ENCODE data around the gene ANKS3. TPM values are rescaled to one million over a fixed set of nuclear protein-coding genes. Genes with fewer than 3 reads are reported as not detected.

Gene ANKS3
- total RNA-seq, 1 experiment from 2014 or later: 10.0 TPM

DNA sequence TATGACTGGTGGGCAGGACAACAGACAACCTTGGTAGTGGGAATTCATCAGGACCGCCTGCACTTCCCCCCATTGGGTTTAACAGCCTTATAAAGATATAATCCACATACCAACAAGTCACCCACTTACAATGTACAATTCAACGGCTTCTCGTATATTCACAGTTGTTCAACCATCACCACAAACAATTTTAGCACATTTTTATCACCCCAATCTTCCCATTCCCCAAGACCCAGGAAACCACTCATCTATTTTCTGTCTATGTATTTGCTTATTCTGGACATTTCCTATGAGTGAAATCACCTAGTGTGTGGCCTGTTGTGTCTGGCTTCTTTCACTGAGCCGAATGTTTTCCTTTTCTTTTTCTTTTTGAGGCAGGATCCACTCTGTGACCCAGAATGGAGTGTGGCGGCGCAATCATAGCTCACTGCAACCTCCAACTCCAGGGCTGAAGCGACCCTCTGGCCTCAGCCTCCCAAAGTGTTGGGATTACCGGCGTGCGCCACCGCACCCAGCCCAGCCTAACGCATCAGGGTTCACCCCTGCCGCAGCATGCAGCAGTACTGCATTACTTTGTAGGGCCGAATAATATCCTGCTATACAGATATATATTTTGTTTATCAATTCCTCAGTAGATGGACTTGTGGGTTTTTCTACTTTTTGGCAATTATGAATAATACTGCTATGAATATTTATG, 10.9 kb downstream of the ANKS3 start:
- Histone ChIP-seq H3K36me3 (peaks cover 2% of the 10 kb centered on the region; the same call in 1 of the 2 replicates), H3K27me3 (no peaks in the 10 kb centered on the region), H3K27ac (no peak overlapping the region)

DNA sequence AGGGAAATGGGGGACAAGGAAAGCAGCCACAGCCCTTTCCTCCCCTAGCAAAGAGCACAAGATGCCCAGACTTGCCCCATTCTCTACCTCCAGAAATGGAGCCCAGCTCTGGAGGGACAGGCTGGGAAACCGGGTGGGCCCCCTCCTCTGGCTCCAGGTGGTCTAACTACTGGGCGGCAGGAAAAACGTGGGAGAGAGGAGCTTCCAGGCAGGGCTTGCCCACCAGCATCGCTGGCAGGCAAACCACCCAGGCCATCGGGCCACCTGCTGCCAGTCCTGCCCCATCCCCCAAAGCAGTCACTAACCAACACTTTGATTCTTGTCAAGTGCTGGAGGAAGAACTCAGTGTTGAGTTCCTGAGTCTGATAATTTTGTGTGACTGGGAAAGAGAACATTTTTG, 15.6 kb downstream of the ANKS3 start:
- no peaks in the 10 kb centered on the region for H3K9me3 ChIP-seq (replicated peaks)
- H3K4me1 ChIP-seq: peaks cover 10% of the 10 kb centered on the region

More for the DNA sequence above, 10.9 kb downstream of the ANKS3 start:
- no peak for DNase-seq
- no peak overlapping the region for H3K4me3 ChIP-seq
- H3K9me3 ChIP-seq (replicated peaks): no peaks in the 10 kb centered on the region
- no peaks in the 10 kb centered on the region for H3K4me1 ChIP-seq

DNA sequence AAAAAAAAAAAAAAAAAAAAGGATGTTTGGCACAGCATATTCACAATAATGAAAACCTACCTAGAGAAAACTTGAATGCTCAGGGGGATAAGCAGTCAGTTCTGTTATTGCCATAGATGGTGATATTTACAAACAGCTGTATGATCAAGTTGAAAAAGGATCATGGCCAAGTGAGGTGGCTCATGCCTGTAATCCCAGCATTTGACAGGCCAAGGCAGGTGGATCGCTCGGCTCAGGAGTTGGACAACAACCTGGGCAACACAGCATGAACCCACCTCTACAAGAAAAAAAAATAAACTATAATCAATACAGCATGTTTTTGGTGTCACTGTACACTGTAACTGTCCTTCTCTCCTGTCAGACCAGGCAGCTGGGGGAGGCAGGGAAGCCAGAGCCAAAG, 19.1 kb downstream of the ANKS3 start:
- Histone ChIP-seq H3K36me3 (peaks cover 5% of the 10 kb centered on the region; the same call in 1 of the 2 replicates), H3K27me3 (no peaks in the 10 kb centered on the region), H3K4me1 (peaks cover 10% of the 10 kb centered on the region), H3K4me3 (no peak overlapping the region), H3K9me3 (replicated peaks) (no peaks in the 10 kb centered on the region), H3K27ac (peak overlapping the region; percentile 68)
- DNase-seq: peak; percentile 60 to 81

More for the DNA sequence above, 15.6 kb downstream of the ANKS3 start:
- no peaks in the 10 kb centered on the region for H3K27me3 ChIP-seq
- H3K27ac ChIP-seq: no peak overlapping the region
- DNase-seq: no peak
- no peak overlapping the region for H3K4me3 ChIP-seq
- peaks cover 5% of the 10 kb centered on the region; the same call in 1 of the 2 replicates for H3K36me3 ChIP-seq

DNA sequence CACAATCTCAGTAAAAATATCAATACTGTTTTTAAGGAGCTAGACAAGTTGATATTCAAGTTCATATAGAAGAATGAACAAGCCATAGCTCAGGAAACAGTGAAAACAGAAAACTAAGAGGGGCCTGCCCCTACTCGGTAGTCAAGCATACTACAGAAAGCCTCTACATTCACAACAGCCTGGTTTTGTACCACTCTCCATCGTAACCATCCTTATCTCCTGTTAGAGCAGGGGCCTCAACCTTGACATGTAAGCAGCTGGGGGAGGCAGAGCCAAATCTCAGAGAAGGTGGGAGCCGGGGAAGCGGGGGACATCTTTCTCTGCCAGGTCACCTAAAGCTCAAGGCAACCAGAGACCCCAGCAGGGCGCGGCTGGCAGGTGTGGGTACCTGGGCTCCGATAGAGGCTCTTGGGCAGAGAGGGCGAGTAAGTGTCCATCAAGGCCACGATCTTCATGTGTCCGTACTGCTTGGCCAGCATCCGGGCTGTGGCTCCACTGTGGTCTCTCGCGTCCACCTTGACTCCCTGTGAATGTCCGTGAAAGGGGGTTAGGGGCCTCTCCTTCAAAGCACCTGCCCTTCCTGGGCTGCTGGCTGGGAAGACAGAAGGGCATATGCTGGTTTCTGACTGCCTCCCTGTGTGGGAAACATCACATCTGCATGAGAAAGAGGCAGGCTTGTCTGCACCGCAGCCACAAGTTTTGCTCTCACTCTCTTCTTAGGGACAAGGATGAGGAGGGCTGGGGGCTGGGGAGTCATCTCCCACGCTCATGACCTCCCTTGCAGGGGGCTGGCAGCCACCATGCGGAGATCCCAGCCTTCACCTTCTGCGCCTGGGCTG, 20.2 kb downstream of the ANKS3 start:
- H3K4me3 ChIP-seq: no peak overlapping the region
- DNase-seq: no peak
- peaks cover 10% of the 10 kb centered on the region for H3K4me1 ChIP-seq
- no peaks in the 10 kb centered on the region for H3K27me3 ChIP-seq
- H3K9me3 ChIP-seq (replicated peaks): no peaks in the 10 kb centered on the region
- H3K36me3 ChIP-seq: peaks cover 5% of the 10 kb centered on the region; the same call in 1 of the 2 replicates
- H3K27ac ChIP-seq: no peak overlapping the region; the same call in 1 of the 2 replicates

DNA sequence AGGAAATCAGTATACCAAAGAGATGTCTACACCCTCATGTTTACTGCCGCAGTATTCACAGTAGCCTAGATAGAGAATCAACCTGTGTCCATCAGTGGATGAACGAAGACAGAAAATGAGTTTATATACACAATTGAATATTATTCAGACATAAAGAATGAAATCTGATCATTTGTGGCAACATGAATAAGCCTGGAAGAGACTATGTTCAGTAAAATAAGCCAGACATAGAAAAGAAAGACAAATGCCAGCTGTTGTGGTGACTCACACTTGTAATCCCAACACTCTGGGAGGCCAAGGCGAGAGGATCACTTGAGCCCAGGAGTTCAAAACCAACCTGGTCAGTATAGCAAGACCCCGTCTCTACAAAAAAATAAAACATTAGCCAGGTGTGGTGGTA, 24.6 kb downstream of the ANKS3 start:
- peak in 1 of 2 experiments; percentile 23 for DNase-seq
- no peaks in the 10 kb centered on the region for H3K27me3 ChIP-seq
- peaks cover 7% of the 10 kb centered on the region; the same call in 1 of the 2 replicates for H3K36me3 ChIP-seq
- peaks cover 2% of the 10 kb centered on the region; the same call in 1 of the 2 replicates for H3K4me1 ChIP-seq
- H3K4me3 ChIP-seq: no peak overlapping the region
- no peaks in the 10 kb centered on the region for H3K9me3 ChIP-seq (replicated peaks)
- H3K27ac ChIP-seq: no peak overlapping the region

DNA sequence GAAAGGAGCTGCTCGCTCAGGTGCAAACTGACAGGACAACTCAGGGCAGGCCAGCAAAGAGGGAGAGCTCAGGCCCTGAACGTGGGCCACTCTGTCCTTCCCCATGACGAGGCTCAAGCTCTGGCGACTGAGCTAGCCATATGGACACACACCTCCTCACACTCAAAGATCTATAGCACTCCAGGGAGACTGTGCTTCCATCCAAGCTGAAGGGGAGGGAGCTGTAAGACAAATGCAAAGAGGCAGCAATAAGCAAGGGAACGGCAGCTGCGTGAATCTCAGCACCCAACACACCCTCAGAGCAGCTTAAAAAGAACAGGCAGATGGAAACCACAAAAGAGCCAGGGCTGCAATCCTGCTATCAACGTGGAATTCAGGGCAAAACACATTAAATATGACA, 27.2 kb downstream of the ANKS3 start:
- 0 out of 2 replicates have a peak, but pooled peaks cover 2% of the 10 kb centered on the region for H3K36me3 ChIP-seq
- H3K9me3 ChIP-seq (replicated peaks): no peaks in the 10 kb centered on the region
- DNase-seq: no peak
- no peaks in the 10 kb centered on the region for H3K27me3 ChIP-seq
- no peak overlapping the region for H3K4me3 ChIP-seq
- no peaks in the 10 kb centered on the region for H3K4me1 ChIP-seq
- H3K27ac ChIP-seq: no peak overlapping the region

DNA sequence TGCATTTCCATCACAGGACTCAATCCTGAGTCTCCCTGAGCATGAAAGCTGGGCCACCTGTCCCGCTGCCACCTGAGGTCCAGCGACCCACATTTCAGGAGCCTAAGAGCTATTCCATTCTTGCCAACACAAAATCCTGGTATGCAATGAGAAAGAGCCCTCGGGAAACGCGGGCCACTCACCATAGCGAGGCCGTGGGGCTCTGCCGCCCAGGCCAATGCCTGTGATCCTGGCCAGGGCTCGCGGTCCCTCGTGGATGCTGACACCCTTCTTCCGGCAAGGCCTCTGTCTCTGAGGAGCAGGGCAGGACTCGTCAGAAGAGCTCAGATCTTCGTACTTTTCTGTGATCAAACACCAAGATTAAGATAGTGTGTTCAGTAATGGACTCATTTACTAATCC, 29.2 kb downstream of the ANKS3 start:
- 0 out of 2 replicates have a peak, but pooled peaks cover 2% of the 10 kb centered on the region for H3K36me3 ChIP-seq
- no peak overlapping the region for H3K4me3 ChIP-seq
- no peak for DNase-seq
- no peaks in the 10 kb centered on the region for H3K4me1 ChIP-seq
- H3K9me3 ChIP-seq (replicated peaks): no peaks in the 10 kb centered on the region
- H3K27ac ChIP-seq: no peak overlapping the region
- H3K27me3 ChIP-seq: no peaks in the 10 kb centered on the region

DNA sequence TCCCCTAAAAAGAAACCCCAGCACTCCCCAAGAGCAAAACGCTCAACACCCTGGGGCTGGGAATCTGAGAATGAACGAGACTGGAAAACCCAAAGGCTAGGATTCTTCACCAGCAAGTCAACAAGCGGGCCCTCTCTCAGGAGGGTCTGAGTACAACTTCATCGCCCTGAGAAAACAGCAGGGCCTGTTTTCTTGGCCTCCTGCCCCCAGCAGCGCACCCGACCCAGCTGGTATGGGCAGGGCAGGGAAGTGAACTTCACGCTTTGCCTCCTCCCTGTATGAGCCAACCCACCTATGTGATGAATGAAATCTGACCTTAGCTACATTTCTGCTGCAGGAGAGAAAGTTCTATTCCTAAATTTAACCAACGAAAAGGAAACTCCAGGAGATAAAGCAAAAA, 29.6 kb downstream of the ANKS3 start:
- DNase-seq: no peak
- 0 out of 2 replicates have a peak, but pooled peaks cover 2% of the 10 kb centered on the region for H3K36me3 ChIP-seq
- no peak overlapping the region for H3K4me3 ChIP-seq
- H3K27me3 ChIP-seq: no peaks in the 10 kb centered on the region
- H3K27ac ChIP-seq: no peak overlapping the region
- H3K9me3 ChIP-seq (replicated peaks): no peaks in the 10 kb centered on the region
- H3K4me1 ChIP-seq: no peaks in the 10 kb centered on the region

DNA sequence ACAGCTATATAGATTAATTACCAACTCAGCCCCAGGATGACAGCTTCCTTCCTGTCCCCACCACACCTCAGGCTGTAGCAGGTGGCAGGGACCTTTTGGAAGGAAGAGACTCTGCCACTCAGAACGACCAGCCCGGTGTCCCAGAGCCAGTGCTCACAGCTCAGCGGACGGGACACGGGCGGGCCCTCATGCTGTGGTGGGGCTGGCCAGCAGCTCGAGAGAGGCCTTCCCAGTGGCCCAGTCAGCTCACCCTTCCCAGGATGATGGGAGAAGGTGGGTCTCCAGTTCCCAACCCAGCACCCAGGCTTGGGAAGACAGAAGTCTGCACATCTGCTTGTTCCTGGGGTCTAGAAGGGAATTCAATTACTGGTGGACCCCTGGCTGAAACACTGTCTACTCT, 30.2 kb downstream of the ANKS3 start:
- DNase-seq: no peak
- no peaks in the 10 kb centered on the region for H3K27me3 ChIP-seq
- no peaks in the 10 kb centered on the region for H3K4me1 ChIP-seq
- no peak overlapping the region for H3K27ac ChIP-seq
- no peak overlapping the region for H3K4me3 ChIP-seq
- no peaks in the 10 kb centered on the region for H3K9me3 ChIP-seq (replicated peaks)
- 0 out of 2 replicates have a peak, but pooled peaks cover 2% of the 10 kb centered on the region for H3K36me3 ChIP-seq

DNA sequence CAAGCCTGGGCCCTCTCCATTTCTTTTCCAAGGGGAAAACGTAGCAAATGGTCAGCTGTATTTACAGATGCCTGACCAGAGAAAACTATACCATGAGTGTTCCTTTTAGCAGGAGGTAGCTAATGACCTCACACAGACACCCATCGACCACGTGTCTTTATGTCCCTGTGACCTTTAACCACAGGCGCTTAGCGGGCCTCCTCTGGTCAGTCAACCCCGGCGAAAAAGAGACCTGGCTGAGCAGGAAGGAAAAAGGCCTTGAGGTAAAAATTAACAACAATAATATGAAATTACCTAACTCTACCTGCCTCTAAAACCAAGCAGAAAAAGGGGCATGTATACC, 31.6 kb downstream of the ANKS3 start:
- Histone ChIP-seq H3K4me3 (no peak overlapping the region), H3K36me3 (0 out of 2 replicates have a peak, but pooled peaks cover under 1% of the 10 kb centered on the region), H3K27me3 (no peaks in the 10 kb centered on the region), H3K27ac (no peak overlapping the region), H3K9me3 (replicated peaks) (no peaks in the 10 kb centered on the region), H3K4me1 (no peaks in the 10 kb centered on the region)
- DNase-seq: no peak

DNA sequence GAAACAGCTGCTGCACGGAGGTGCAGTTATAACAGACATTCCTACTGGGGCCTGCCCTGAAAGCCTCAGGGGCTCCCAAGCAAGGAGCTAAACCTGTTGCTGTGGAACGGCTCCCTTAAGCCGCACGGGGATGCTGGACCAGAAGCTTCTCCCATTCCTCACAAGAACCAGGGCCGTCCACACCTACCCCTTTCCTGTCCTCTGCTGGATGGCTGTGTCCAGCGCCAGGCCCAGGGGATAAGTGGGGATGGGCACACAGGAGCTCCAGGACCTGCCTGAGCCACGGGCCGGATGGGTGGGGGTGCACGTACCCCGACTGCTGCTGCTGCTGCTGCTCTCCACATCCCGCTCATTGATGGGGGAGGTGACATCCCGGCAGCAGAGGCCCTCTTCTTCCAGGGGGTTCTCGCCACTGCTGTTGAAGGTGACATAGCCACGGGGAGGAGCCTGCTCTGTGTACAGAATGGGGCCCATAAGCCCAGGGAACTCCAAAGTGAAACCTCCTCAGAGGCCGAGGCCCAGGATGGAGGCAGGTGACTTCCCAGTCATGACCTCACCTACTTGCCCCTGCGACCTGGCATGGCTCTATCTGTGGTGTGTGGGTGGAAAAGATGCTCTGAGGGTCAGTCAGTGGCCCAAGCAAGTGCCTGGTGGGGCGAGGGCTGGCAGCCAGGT, 32.1 kb downstream of the ANKS3 start:
- Histone ChIP-seq H3K4me1 (no peaks in the 10 kb centered on the region), H3K36me3 (no peaks in the 10 kb centered on the region), H3K9me3 (replicated peaks) (no peaks in the 10 kb centered on the region), H3K4me3 (no peak overlapping the region), H3K27ac (no peak overlapping the region), H3K27me3 (no peaks in the 10 kb centered on the region)
- DNase-seq: no peak

DNA sequence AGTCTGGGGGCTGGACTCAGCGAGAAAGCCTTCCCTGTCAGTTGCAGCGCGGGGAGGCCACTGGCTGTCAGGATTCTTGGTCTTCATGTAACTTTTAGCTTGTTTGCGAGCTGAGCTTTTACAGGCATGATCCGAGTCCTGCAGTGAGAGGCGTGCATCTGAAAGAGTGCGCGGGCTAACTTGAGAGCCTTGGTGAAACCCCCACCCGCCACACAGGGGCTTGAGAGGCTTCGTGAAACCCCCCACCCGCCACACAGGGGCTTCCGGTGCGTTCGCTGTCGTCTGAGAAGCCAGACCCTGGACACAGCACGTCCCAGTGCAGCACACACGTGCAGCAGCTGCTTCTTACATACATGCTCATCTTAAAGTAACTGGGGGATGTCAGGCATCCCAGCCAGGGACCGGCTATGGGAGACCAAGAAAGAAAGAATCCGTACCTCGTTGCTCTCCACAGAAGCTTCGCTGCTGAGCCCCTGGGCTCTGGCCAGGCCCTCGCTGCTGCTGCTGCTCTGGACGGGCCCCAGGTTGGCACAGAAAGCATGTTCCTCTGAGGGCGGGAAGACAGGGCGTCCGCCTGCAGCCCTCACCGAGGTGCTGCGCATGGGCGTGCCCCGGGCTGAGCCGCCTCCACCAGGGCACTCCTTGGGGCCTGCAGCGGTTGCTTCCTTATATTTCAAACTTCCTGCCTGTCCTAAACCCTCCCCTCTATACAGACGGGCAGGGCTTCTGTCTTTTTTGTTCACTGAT, 32.9 kb downstream of the ANKS3 start:
- Histone ChIP-seq H3K4me1 (no peaks in the 10 kb centered on the region), H3K9me3 (replicated peaks) (no peaks in the 10 kb centered on the region), H3K4me3 (no peak overlapping the region), H3K27me3 (no peaks in the 10 kb centered on the region), H3K36me3 (no peaks in the 10 kb centered on the region; the same call in 1 of the 2 replicates), H3K27ac (no peak overlapping the region)
- no peak for DNase-seq

DNA sequence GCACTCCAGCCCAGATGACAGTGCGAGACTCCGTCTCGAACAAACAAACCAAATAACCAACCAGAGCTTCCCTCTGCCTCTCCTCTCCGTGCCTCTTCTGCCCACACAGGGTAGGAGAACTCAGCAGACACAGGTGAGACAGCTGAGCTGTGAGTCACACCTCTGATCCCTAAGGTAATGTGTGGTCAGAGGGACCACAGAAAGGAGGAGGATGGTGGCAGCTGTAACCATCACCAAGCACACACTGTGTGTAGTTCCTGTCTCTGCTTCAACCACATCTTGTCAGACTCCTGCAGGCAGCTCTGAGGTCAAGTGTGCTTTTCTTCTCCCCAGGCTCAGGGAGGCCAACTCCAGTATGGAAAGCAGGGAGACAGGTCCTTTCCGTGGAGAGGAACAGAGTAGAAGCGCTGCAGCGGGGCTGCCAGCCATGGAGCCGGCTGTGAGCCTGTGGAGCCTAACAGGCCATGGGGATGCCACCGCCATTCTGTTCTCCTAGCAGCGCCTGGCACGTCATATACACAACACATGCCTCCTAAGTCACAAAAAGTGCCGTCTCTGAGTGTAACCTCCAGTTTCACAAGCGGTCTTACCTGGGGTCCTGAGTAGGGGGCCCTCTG, 33.6 kb downstream of the ANKS3 start:
- peaks cover 2% of the 10 kb centered on the region for H3K36me3 ChIP-seq

DNA sequence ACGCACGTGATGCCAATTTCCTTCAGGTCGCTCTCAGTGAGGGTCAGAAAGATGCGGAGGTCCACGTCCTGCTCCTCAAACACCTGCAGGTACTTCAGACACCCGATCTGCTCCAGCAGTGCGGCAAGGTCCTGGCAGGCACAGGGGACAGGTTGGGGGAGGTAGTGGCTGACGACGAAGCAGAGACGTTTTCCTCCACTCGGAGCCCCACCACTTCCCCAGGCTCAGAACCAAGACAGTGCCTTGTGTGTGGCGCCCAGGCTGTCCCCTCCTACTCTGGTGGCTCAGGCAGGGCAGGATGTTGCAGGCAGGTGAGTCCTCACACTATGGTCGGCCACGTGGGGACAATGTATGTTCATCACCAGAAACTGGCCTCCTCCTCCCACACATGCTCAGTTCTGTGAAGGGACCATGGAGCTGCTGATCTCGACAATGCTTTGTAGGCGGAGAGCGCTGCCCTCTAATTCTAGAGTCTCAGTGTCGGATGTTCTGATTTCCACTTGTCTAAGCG, 35.0 kb downstream of the ANKS3 start:
- no peaks in the 10 kb centered on the region for H3K4me1 ChIP-seq
- H3K4me3 ChIP-seq: no peak overlapping the region
- no peak overlapping the region for H3K27ac ChIP-seq
- DNase-seq: no peak
- H3K9me3 ChIP-seq (replicated peaks): no peaks in the 10 kb centered on the region
- peaks cover 5% of the 10 kb centered on the region for H3K36me3 ChIP-seq
- no peaks in the 10 kb centered on the region for H3K27me3 ChIP-seq

More for the DNA sequence above, 33.6 kb downstream of the ANKS3 start:
- Histone ChIP-seq H3K9me3 (replicated peaks) (no peaks in the 10 kb centered on the region), H3K27me3 (no peaks in the 10 kb centered on the region), H3K4me1 (no peaks in the 10 kb centered on the region), H3K4me3 (no peak overlapping the region), H3K27ac (no peak overlapping the region)
- DNase-seq: no peak

Data from SJCRH30 (cell line).